RWPE2 (cell line): ENCODE measurements around the gene LRRC56.
A peak's percentile ranks its signal among the peaks of the same experiment; 100 is the strongest.

Experiments used
- ATAC-seq: fragments of 200-7000 bp; cut with Tn5 transposase; 3 replicates; pipeline ENCODE4 v1.9.1; 2021; ENCODE audit warnings: low read depth
- DNase-seq: peaks from one replicate; pipeline ENCODE4 v3.0.0-alpha.2; 2020; ENCODE audit warnings: low spot score
- H3K27ac ChIP-seq: fragments of 450-650 bp; 2 replicates; pipeline ENCODE4 v1.5.1; 2017; ENCODE audit warnings: mild to moderate bottlenecking; ENCODE audit not compliant: poor library complexity, severe bottlenecking
- H3K27me3 ChIP-seq: fragments of 250-450 bp; sonication (Bioruptor Pico); 2 replicates; pipeline ENCODE4 v1.5.1; 2021; ENCODE audit warnings: mild to moderate bottlenecking, moderate library complexity; ENCODE audit not compliant: insufficient read depth, poor library complexity, severe bottlenecking
- H3K36me3 ChIP-seq: fragments of 250-450 bp; sonication (Bioruptor Pico); 2 replicates; pipeline ENCODE4 v1.5.1; 2020; ENCODE audit warnings: low read depth, mild to moderate bottlenecking, moderate library complexity
- H3K4me1 ChIP-seq: fragments of 250-450 bp; sonication (Bioruptor Pico); 2 replicates; pipeline ENCODE4 v1.5.1; 2021; ENCODE audit warnings: mild to moderate bottlenecking, moderate library complexity; ENCODE audit not compliant: insufficient read depth, poor library complexity, severe bottlenecking
- H3K4me3 ChIP-seq: fragments of 250-450 bp; sonication (Bioruptor Pico); 2 replicates; pipeline ENCODE4 v1.5.1; 2021; ENCODE audit warnings: mild to moderate bottlenecking, moderate library complexity; ENCODE audit not compliant: severe bottlenecking
- H3K9me3 ChIP-seq: fragments of 250-450 bp; sonication (Bioruptor Pico); 2 replicates; pipeline ENCODE4 v1.5.1; 2021; ENCODE audit warnings: mild to moderate bottlenecking, moderate library complexity; ENCODE audit not compliant: severe bottlenecking
- TF ChIP-seq, protein P1 (sequence below): fragments of 450-650 bp; IDR thresholded peaks from one replicate; pipeline ENCODE4 v1.5.1; 2017; ENCODE audit warnings: mild to moderate bottlenecking, moderate library complexity; ENCODE audit not compliant: poor library complexity, severe bottlenecking

LRRC56 gene

GRCh38 chr11:560305-561147 is 23.2 kb downstream of the LRRC56 start, which contains the start of the genes LMNTD2 and RASSF7:
Gene LMNTD2, minus strand, starts transcription at chr11:560738. Its CDS starts 22 bp downstream, at chr11:560716.
Gene RASSF7, plus strand, starts transcription at chr11:560970. Its CDS starts 799 bp downstream, at chr11:561769.
- Histone ChIP-seq H3K27me3 (peaks cover 3% of the 10 kb centered on the region), H3K9me3 (no peaks in the 10 kb centered on the region), H3K36me3 (peaks cover 15% of the 10 kb centered on the region), H3K4me3 (peak within 1 kb of the TSS; percentile 93), H3K27ac (peak within 1 kb of the TSS; percentile 81), H3K4me1 (no peaks in the 10 kb centered on the region)
- DNase-seq, result peak; percentile 92
- peak; percentile 60 for ATAC-seq
- TF ChIP-seq, protein P1, sequence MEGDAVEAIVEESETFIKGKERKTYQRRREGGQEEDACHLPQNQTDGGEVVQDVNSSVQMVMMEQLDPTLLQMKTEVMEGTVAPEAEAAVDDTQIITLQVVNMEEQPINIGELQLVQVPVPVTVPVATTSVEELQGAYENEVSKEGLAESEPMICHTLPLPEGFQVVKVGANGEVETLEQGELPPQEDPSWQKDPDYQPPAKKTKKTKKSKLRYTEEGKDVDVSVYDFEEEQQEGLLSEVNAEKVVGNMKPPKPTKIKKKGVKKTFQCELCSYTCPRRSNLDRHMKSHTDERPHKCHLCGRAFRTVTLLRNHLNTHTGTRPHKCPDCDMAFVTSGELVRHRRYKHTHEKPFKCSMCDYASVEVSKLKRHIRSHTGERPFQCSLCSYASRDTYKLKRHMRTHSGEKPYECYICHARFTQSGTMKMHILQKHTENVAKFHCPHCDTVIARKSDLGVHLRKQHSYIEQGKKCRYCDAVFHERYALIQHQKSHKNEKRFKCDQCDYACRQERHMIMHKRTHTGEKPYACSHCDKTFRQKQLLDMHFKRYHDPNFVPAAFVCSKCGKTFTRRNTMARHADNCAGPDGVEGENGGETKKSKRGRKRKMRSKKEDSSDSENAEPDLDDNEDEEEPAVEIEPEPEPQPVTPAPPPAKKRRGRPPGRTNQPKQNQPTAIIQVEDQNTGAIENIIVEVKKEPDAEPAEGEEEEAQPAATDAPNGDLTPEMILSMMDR, result no peak

GRCh38 chr11:561148-562003 is 24.0 kb downstream of the LRRC56 start:
- Histone ChIP-seq H3K27ac (peak overlapping the region; percentile 81), H3K27me3 (no peaks in the 10 kb centered on the region), H3K36me3 (peaks cover 22% of the 10 kb centered on the region), H3K4me3 (peak overlapping the region; percentile 93), H3K4me1 (no peaks in the 10 kb centered on the region), H3K9me3 (no peaks in the 10 kb centered on the region)
- ATAC-seq (peak; percentile 48), DNase-seq (no peak)
- TF ChIP-seq, protein P1, result no peak

GRCh38 chr11:562046-562645 is 24.8 kb downstream of the LRRC56 start:
- DNase-seq (no peak), ATAC-seq (no peak)
- Histone ChIP-seq H3K36me3 (peaks cover 29% of the 10 kb centered on the region), H3K27ac (peak overlapping the region; percentile 81), H3K4me1 (peaks cover 3% of the 10 kb centered on the region), H3K27me3 (no peaks in the 10 kb centered on the region), H3K9me3 (no peaks in the 10 kb centered on the region), H3K4me3 (peak overlapping the region; percentile 93)
- TF ChIP-seq, protein P1, result no peak

GRCh38 chr11:563066-563811 is 25.9 kb downstream of the LRRC56 start:
- Histone ChIP-seq H3K4me1 (peaks cover 3% of the 10 kb centered on the region), H3K4me3 (no peak overlapping the region), H3K9me3 (no peaks in the 10 kb centered on the region), H3K27ac (peak overlapping the region; percentile 16), H3K27me3 (no peaks in the 10 kb centered on the region), H3K36me3 (peaks cover 32% of the 10 kb centered on the region)
- DNase-seq (no peak), ATAC-seq (no peak)
- TF ChIP-seq, protein P1, result no peak
